ENCODE data around the gene EPS8.
A peak's percentile ranks its signal among the peaks of the same experiment; 100 is the strongest.

The EPS8 gene

GRCh38 chr12:15789220-15790171 is at the start of gene EPS8:
EPS8 (minus strand) TSS chr12:15789388; CDS start chr12:15682951, 106,437 bp downstream.
- peak; percentile 67 to 76 for DNase-seq (ENCODE audit: extremely low read depth in 1 of 2, low read depth in 1 of 2)

- no peak for DNase-seq (ENCODE audit: extremely low read depth in 1 of 2, low read depth in 1 of 2)
These were observed 48.1 kb upstream of the EPS8 start for GRCh38 chr12:15837141-15837790.

- no peak for DNase-seq (ENCODE audit: extremely low read depth in 1 of 2, low read depth in 1 of 2)
These were observed 45.4 kb upstream of the EPS8 start for GRCh38 chr12:15834575-15834974.

- no peak for DNase-seq (ENCODE audit: extremely low read depth in 1 of 2, low read depth in 1 of 2)
These were observed 42.3 kb upstream of the EPS8 start for GRCh38 chr12:15831315-15831978.

- no peak for DNase-seq (ENCODE audit: extremely low read depth in 1 of 2, low read depth in 1 of 2)
These were observed 41.4 kb upstream of the EPS8 start for GRCh38 chr12:15830538-15830937.

GRCh38 chr12:15829949-15830348 is 40.8 kb upstream of the EPS8 start:
- no peak for DNase-seq (ENCODE audit: extremely low read depth in 1 of 2, low read depth in 1 of 2)

- DNase-seq (ENCODE audit: extremely low read depth in 1 of 2, low read depth in 1 of 2), result no peak
These were observed 40.1 kb upstream of the EPS8 start for GRCh38 chr12:15829255-15829654.

GRCh38 chr12:15827136-15827535 is 37.9 kb upstream of the EPS8 start:
- DNase-seq (ENCODE audit: extremely low read depth in 1 of 2, low read depth in 1 of 2), result no peak

GRCh38 chr12:15824516-15824915 is 35.3 kb upstream of the EPS8 start:
- DNase-seq (ENCODE audit: extremely low read depth in 1 of 2, low read depth in 1 of 2), result no peak

- DNase-seq (ENCODE audit: extremely low read depth in 1 of 2, low read depth in 1 of 2), result no peak
These were observed 34.4 kb upstream of the EPS8 start for GRCh38 chr12:15823360-15824128.

GRCh38 chr12:15819644-15820437 is 30.7 kb upstream of the EPS8 start:
- DNase-seq (ENCODE audit: extremely low read depth in 1 of 2, low read depth in 1 of 2), result no peak

GRCh38 chr12:15818418-15818817 is 29.2 kb upstream of the EPS8 start:
- DNase-seq (ENCODE audit: extremely low read depth in 1 of 2, low read depth in 1 of 2), result no peak

GRCh38 chr12:15815730-15816129 is 26.5 kb upstream of the EPS8 start:
- no peak for DNase-seq (ENCODE audit: extremely low read depth in 1 of 2, low read depth in 1 of 2)

- DNase-seq (ENCODE audit: extremely low read depth in 1 of 2, low read depth in 1 of 2), result no peak
These were observed 22.3 kb upstream of the EPS8 start for GRCh38 chr12:15811214-15812127.

GRCh38 chr12:15808652-15809051 is 19.5 kb upstream of the EPS8 start:
- DNase-seq (ENCODE audit: extremely low read depth in 1 of 2, low read depth in 1 of 2), result no peak

GRCh38 chr12:15808250-15808649 is 19.1 kb upstream of the EPS8 start:
- no peak for DNase-seq (ENCODE audit: extremely low read depth in 1 of 2, low read depth in 1 of 2)

GRCh38 chr12:15806826-15807225 is 17.6 kb upstream of the EPS8 start:
- no peak for DNase-seq (ENCODE audit: extremely low read depth in 1 of 2, low read depth in 1 of 2)

- DNase-seq (ENCODE audit: extremely low read depth in 1 of 2, low read depth in 1 of 2), result no peak
These were observed 12.9 kb upstream of the EPS8 start for GRCh38 chr12:15801770-15802744.
